GM10248 (cell line): ENCODE results near the gene FAM171A1.
"Not testable (repeated sequence)": the region's sequence is repeated elsewhere in the genome, so short reads cannot be mapped to it uniquely, and the experiment has no call there.

Source experiments
- CTCF ChIA-PET: fragments of 300-600 bp; sonication (Branson Sonifier 250); formaldehyde crosslinking; extraction: SDS; loops from one replicate; lab custom pipeline; 2021; ENCODE audit warnings: antibody characterized with exemption; lab: Yijun Ruan, JAX
- POLR2A ChIA-PET: fragments of 350-650 bp; sonication (Branson Sonifier 250); formaldehyde crosslinking; extraction: SDS; loops from one replicate; lab custom pipeline; 2020; ENCODE audit warnings: antibody characterized with exemption; lab: Yijun Ruan, JAX
- DNase-seq: peaks from one replicate; pipeline ENCODE4 v3.0.0; 2012; ENCODE audit errors: extremely low spot score
- TF ChIP-seq, protein P1 (sequence below): IDR thresholded peaks from 2 replicates; pipeline ENCODE4 v1.5.1; 2012; ENCODE audit warnings: mild to moderate bottlenecking, low read depth; ENCODE audit errors: extremely low read depth, missing control alignments, control extremely low read depth

The FAM171A1 gene

DNA sequence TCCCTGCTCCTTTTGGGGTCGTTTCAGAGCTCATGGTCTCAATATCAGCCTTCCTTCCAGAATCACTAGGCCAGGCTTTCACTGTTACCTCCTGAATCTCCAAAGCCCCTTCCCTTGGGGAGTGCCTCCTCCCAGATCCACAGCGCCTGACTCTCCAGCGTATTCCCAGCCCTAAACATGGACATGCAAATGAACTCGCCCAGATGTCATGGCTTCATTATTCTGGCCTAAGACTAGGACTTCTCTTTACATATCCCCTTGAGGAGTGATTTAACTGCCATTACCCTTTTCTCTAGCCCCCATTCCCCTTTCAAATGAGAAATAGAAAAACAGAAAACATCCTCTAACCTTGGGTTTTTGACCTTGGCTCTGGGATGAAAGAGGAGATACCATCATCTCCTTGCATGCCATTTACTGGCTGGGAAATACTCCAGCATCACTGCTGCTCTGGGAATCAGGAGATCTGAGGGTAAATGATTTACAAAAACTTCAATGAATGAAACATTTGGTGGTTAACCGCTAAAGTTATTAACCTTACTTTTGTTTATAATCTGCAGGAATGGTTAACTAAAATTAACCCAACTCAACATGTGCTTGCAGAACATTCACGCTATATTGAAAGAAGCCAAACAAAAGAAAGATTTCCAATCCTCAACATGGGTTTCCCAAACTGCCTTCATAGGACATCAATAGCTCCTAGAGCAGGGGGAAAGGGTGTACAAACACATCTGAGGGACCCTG is 37.0 kb downstream of the FAM171A1 start:
- CTCF ChIA-PET: interaction anchor here (0.9 kb wide), 1 partner anchor 9 kb away, joined by 3 read pairs; no protein-coding TSS in a partner anchor
- POLR2A ChIA-PET: no interaction called here
- DNase-seq: no peak
- TF ChIP-seq, protein P1, sequence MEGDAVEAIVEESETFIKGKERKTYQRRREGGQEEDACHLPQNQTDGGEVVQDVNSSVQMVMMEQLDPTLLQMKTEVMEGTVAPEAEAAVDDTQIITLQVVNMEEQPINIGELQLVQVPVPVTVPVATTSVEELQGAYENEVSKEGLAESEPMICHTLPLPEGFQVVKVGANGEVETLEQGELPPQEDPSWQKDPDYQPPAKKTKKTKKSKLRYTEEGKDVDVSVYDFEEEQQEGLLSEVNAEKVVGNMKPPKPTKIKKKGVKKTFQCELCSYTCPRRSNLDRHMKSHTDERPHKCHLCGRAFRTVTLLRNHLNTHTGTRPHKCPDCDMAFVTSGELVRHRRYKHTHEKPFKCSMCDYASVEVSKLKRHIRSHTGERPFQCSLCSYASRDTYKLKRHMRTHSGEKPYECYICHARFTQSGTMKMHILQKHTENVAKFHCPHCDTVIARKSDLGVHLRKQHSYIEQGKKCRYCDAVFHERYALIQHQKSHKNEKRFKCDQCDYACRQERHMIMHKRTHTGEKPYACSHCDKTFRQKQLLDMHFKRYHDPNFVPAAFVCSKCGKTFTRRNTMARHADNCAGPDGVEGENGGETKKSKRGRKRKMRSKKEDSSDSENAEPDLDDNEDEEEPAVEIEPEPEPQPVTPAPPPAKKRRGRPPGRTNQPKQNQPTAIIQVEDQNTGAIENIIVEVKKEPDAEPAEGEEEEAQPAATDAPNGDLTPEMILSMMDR: no peak

DNA sequence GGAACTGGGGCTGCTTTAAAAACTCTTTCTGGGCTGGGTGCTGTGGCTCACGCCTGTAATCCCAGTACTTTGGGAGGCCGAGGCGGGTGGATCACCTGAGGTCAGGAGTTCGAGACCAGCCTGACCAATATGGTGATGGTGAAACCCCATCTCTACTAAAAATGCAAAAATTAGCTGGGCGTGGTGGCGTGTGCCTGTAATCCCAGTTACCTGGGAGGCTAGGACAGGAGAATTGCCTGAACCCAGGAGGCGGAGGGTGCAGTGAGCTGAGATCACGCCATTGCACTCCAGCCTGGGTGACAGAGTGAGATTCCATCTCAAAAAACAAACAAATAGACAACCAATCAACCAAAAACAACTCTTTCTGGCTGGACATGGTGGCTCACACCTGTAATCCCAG is 37.9 kb downstream of the FAM171A1 start:
- POLR2A ChIA-PET, DNase-seq, CTCF ChIA-PET: not testable (repeated sequence)

DNA sequence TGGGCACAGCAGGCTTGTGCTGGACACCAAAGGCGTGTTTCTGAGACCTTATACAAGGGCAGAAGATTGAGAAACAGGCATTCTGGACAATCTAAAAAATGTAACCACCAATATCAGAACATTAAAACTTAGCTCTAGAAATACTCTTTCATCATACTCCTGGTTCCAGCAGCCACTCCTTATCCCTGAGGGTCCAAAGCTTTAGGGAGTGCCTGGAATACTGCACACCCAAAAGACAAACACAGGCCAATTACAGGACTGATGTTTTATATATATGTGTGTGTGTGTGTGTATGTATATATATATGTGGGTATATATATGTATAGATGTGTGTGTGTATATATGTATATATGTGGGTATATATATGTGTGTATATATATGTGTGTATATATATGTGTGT is 39.6 kb downstream of the FAM171A1 start:
- TF ChIP-seq, protein P1: no peak
- ChIA-PET CTCF (no interaction called here), POLR2A (no interaction called here)
- DNase-seq: no peak

DNA sequence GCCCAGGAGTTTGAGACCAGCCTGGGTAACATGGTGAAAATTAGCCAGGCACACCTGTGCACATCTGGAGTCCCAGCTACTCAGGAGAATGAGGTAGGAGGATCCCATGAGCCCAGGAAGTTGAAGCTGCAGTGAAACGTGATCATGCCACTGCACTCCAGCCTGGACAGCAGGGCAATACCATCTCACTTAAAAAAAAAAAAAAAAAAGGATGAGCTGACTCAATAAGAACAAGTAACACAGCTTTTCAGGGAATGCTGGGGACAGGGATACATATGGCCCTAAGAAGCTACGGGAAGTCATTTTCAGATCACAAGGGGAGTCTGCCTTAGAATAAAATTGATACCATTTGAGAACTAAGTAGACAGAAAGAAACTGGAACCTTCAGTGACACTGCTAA is 41.7 kb downstream of the FAM171A1 start:
- TF ChIP-seq, protein P1: no peak
- DNase-seq: no peak
- CTCF ChIA-PET: interaction anchor here (1.4 kb wide), 1 partner anchor 90 kb away, joined by 4 read pairs; no protein-coding TSS in a partner anchor
- POLR2A ChIA-PET: no interaction called here

DNA sequence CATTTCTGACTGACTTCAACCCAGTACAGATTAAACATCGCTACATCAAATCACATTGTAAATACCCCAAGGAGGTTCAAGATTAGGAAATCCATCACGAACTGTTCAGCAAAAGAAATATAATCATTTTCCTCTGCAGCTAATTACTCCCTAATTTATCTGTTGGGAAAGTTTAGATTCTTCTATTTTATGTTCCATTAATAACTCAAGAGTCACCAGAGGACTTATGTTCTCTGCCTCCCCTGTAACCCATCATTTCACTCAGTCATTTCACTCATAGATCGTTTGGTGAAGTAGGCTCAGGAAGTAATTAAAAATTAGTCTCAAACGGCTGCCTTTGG is 45.2 kb downstream of the FAM171A1 start:
- DNase-seq: no peak
- POLR2A ChIA-PET: no interaction called here
- TF ChIP-seq, protein P1: no peak
- CTCF ChIA-PET: interaction anchor here (1.1 to 1.3 kb wide), 2 partner anchors 9 to 23 kb away, joined by 3 read pairs; no protein-coding TSS in a partner anchor

DNA sequence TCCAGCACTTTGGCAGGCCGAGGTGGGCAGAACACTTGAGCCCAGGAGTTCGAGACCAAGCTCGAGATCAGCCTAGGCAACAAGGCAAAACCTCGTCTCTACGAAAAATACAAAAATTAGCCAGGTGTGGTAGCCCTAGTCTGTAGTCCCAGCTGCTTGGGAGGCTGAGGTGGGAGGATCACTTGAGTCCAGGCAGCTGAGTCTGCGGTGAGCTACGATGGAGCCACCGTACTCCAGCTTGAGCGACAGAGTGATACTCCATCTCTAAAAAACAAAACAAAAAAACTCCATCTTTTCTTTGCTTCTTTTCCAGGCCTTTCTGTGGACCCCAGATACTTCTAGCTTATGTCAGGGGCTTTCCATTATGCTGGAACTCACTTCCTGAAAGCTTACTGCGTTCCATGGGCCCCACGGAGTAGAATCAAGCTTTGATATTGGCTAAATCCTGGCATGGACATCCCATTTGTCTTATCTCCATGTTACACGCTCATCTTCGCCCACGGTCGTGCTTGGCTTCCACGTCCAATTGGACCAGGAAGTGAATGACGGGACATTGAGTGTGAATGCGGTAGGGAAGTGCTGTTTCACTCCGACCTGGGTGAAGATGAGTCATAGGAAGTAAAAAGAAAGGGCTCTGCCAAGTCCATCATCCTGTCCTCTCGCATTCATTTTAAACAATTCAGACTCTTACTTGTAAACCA is 45.7 kb downstream of the FAM171A1 start:
- ChIA-PET POLR2A (no interaction called here), CTCF (interaction anchor here (0.9 to 1.3 kb wide), 4 partner anchors 9 to 43 kb away, joined by 3 to 4 read pairs (median 3); no protein-coding TSS in a partner anchor)
- no peak for DNase-seq
- TF ChIP-seq, protein P1: no peak

DNA sequence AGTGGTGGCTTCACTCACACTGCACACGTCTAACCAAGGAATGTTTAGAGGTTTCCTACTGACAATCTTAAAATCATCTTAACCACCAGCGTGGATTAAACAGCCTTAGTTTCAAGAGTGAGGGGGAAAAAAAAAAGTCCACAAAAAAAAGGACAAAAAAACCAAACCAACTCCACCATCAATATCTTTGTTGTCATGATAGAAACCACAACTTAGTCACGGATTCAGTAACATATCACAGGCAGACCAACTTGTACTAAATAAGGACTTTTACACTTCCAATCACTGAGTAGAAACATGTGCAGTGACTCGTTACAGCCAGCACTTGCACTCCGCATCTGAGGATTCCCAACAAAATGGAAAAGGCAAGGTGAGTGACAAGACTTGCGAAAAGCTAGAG is 46.5 kb downstream of the FAM171A1 start:
- DNase-seq: no peak
- ChIA-PET CTCF (interaction anchor here (0.9 to 1.3 kb wide), 3 partner anchors 12 to 44 kb away, joined by 3 to 4 read pairs (median 3); no protein-coding TSS in a partner anchor), POLR2A (no interaction called here)
- TF ChIP-seq, protein P1: no peak
